Stimulated activated CD4-positive, alpha-beta T cell treated with anti-CD3 and anti-CD28 coated beads, Interleukin-4, amount 100 ng/mL, for 48 hours (primary cell): ENCODE measurements around the gene SCAF1.
A peak's percentile ranks its signal among the peaks of the same experiment; 100 is the strongest.

ENCODE experiments used
- DNase-seq, 2 donors: peaks; one replicate each; pipeline ENCODE4 v3.0.0-alpha.2; 2020; ENCODE audit warnings: low read depth in 2 of 2

The SCAF1 gene

GRCh38 chr19:49666120-49666444 lies 24.1 kb downstream of the SCAF1 start:
- no peak for DNase-seq

DNA sequence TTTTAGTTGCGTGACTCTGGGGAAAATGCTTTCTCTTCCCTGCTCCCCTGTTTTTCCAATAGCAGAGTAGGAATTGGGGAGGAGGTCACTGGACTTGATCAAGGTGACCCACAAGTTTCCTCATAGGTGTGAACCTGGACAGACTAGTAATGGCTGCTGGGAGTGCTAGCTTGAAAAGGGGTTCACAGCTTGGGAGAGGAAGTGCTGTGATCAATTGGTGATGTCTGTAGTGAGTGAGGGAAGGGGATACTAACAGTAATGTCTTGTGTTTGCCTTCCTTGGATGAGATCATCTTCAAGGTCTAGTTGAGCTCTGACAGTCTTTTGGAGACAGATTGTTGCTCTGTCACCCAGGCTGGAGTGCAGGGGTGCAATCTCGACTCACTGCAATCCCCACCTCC lies 25.5 kb downstream of the SCAF1 start:
- no peak for DNase-seq

DNA sequence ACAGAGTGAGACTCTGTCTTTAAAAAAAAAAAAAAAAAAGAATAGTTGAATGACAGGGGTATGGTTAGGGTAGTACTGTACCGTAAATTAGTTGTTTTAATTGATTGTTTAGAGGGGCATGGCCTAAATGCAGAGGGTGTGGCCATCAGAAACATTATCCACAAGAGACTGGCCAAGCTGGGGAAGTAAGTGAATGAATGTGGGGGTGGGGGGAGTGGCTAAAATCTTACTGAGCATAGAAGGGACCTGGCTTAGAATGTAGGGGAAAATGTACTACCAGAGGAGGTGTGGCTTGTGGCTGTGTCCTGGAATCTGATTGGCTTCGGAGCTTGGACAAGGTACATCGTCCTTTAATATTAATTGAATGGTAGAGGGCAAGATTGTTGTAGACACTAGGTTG lies 27.5 kb downstream of the SCAF1 start:
- DNase-seq, result no peak

- peak; percentile 65 to 71 for DNase-seq
Observed at GRCh38 chr19:49672131-49672919, 30.3 kb downstream of the SCAF1 start.

- DNase-seq, result peak; percentile 61 to 62
Observed at GRCh38 chr19:49676136-49676783, 34.3 kb downstream of the SCAF1 start.

DNA sequence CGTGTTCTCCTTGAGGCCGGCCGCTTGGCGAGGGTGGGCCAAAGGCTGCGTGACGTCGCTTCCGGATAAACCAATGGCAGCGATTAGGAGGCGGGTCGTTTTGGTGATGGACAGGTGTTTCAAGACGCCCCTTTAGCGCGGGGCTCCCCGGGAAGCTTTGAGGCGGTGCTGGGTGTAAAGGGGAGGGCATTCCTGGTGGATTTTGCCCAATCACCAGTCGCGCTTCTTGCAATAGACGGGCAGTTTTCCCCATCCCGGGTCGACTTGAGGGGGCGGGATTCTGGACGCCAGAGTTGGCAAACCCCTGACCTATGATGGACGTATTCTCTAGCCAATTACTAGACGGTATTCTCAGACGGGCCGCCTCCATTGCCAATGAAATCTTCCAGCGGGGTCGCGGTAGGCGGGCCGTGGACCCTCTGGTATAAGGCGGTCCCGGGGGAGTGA lies 34.8 kb downstream of the SCAF1 start:
- DNase-seq, result peak; percentile 96 to 99

DNA sequence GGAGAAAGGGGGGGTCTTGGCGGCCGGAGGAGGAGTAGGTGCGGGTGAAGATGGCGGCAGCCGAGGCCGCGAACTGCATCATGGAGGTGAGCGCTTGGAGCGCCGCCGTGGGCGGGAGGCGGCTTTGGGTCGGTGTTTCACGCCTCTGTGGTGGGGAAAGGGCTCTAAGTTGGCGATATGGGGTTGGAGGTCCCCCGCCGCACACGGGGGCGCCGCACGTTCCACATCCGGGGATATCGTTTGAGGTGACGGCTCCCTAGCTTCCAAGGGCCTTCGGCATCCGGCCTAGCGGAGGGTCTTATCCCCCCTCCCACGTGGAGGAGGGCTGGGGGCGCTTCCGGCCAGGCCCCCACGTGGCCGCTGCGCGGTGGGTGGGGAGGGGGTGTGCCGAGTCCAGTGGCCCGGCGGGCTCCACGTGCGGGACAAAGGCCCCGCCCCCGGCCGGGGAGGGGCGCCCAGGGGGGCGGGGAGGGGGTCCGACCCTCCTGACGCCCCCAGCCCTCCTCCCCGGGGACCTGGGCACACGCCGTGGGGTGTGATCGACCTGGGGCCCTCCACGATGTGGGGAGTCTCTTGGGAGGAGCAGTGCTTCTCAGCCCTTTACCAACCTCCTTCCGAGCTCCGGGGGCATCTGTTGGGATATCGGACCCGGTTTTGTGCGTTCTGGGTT lies 35.4 kb downstream of the SCAF1 start, which contains the start of gene PRMT1:
PRMT1 (plus strand) TSS at position 41 of the 670 bp plus-strand sequence; CDS start at position 51, 10 bp downstream.
- DNase-seq, result no peak

- peak; percentile 77 to 84 for DNase-seq
Observed at GRCh38 chr19:49677901-49678674, 36.1 kb downstream of the SCAF1 start.

DNA sequence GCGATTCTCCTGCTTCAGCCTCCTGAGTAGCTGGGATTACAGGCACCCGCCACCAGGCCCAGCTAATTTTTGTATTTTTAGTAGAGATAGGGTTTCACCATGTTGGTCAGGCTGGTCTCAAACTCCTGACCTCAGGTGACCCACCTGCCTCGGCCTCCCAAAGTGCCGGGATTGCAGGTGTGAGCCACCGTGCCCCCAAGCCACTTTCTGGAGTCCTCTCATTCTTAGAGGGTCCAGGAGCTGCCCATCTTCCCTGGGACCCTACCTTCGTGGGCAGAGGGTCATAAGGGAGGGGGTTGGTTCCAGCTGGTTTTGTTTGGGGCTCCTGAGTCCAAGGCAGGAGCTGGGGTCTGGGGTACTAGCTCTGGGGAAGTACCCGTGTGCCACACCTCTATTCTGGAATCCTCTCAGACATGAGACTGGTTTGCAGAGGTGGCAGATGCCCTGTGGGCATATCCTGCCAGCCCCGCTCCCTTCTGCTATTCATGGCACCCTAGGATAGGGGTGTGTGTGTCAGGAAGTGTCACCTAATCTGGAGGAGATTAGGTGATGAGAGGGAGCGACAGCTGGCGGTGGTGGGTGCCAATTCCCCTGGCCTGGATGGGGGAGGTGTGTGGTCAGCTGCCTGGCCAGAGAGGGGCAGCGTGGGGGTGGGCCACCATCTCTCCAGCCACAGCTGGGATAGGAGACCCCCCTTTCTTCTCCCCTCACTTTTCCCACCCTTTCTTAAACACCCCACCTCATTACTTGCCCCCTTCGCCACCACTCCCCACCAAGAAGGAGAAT lies 37.2 kb downstream of the SCAF1 start:
- DNase-seq, result no peak

DNA sequence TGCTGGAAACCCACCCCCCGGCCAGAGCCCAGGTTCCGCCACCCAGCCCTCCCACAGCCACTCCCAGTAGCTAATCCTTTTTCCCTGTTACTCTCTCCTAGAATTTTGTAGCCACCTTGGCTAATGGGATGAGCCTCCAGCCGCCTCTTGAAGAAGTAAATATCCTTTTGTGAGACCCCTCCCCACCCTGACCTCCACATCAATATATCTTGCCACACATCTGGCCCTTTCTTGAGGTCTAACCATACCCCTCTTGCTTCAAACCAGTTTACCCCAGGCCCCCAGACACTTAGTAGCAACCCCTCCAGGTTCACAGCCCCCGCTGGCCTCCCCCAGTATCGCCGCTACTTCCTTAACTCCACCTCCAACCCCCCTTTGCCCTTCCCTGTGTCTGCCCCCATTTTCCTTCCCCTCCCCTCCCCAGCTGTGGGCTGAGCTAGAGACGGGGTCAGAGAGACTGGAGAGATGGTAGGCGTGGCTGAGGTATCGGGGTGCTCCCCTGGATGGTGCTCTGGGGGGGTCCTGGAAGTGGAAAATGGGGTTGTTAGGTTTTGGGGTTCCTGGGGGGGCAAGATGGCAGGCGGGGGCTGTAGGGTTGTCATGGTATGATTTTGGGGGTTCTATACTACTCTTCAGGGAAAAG lies 37.9 kb downstream of the SCAF1 start:
- no peak for DNase-seq

GRCh38 chr19:49680421-49681351 lies 38.7 kb downstream of the SCAF1 start:
- DNase-seq, result peak; percentile 93 to 98

DNA sequence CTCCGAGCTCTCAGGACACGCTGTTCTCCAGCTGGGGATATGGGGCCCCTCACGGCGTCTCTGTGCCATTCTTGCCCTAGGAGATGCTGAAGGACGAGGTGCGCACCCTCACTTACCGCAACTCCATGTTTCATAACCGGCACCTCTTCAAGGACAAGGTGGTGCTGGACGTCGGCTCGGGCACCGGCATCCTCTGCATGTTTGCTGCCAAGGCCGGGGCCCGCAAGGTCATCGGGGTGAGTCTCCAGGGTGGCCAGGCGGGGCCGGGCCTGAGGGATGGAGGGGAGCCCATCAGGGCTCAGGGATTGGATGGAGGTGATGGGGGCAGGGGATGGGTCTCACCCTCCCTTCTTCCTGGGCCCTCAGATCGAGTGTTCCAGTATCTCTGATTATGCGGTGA lies 39.8 kb downstream of the SCAF1 start:
- no peak for DNase-seq

- no peak for DNase-seq
Observed at GRCh38 chr19:49682274-49682673, 40.3 kb downstream of the SCAF1 start.

- no peak for DNase-seq
Observed at GRCh38 chr19:49683814-49684250, 41.8 kb downstream of the SCAF1 start.

GRCh38 chr19:49684251-49684982 lies 42.4 kb downstream of the SCAF1 start:
- DNase-seq, result no peak

DNA sequence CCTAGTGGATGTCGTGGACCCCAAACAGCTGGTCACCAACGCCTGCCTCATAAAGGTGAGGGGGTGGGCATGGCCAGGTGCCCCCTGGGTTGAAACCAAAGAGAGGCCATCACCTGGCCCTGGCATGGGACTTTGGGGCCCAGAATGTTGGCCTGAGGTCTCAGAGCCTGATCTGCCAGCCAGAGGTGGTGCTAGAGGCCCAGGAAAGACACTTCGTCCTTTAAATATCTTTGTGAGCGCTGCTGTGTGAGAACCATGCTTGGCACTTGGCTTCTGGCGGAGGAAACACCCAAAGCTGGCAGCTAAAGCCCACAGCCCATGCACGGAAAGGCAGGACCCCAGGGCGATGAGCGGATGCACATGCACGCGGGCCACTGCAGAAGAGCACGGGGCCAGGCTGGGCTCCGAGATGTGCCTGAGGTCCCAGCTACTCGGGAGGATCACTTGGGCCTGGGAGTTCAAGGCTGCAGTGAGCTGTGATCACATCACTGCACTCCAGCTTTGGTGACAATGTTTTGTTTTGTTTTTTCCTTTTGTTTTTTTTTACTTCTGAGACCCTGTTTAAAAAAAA lies 43.1 kb downstream of the SCAF1 start:
- DNase-seq, result no peak

DNA sequence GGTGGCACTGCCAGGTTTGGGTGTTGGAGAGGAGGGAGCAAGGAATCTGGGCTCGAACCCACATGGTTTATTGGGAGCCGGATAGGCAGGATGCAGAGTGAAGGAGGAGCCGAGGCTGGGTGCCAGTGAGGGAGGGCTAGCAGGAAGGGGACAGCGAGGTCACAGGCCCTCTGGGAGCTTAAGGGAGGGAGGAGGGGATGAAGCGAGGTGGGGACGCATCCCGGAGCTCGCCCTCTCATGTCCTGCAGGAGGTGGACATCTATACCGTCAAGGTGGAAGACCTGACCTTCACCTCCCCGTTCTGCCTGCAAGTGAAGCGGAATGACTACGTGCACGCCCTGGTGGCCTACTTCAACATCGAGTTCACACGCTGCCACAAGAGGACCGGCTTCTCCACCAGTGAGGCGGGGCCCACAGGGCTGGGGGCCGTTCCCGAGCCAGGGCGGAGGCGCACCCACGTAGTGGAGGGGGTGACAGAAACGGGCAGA lies 43.9 kb downstream of the SCAF1 start:
- DNase-seq, result no peak

- DNase-seq, result no peak
Observed at GRCh38 chr19:49686503-49687088, 44.6 kb downstream of the SCAF1 start.
